HG03469 (cell line): ENCODE results near the gene INMT.

Experiments
- ATAC-seq: cut with Tn5 transposase; IDR thresholded peaks from one replicate; pipeline ENCODE4 v1.9.1; 2021; ENCODE audit warnings: mild to moderate bottlenecking, moderate library complexity, moderate number of reproducible peaks; ENCODE audit not compliant: unreplicated experiment

Gene INMT

GRCh38 chr7:30779574-30779973 lies 27.6 kb downstream of the INMT start:
- ATAC-seq, result no peak

GRCh38 chr7:30780941-30781340 lies 29.0 kb downstream of the INMT start:
- ATAC-seq, result no peak

- ATAC-seq, result no peak
Measured at GRCh38 chr7:30782690-30783089, 30.8 kb downstream of the INMT start.

GRCh38 chr7:30785786-30786185 lies 33.9 kb downstream of the INMT start:
- ATAC-seq, result no peak

- no peak for ATAC-seq
Measured at GRCh38 chr7:30787486-30787885, 35.6 kb downstream of the INMT start.

- no peak for ATAC-seq
Measured at GRCh38 chr7:30788640-30789333, 36.9 kb downstream of the INMT start.

- ATAC-seq, result no peak
Measured at GRCh38 chr7:30789334-30789711, 37.4 kb downstream of the INMT start.

- no peak for ATAC-seq
Measured at GRCh38 chr7:30790356-30790755, 38.4 kb downstream of the INMT start.

GRCh38 chr7:30791114-30791513 lies 39.2 kb downstream of the INMT start:
- no peak for ATAC-seq

GRCh38 chr7:30795161-30795948 lies 43.4 kb downstream of the INMT start:
- no peak for ATAC-seq

- ATAC-seq, result no peak
Measured at GRCh38 chr7:30796105-30796869, 44.4 kb downstream of the INMT start.

- no peak for ATAC-seq
Measured at GRCh38 chr7:30797176-30798040, 45.5 kb downstream of the INMT start.

- peak; percentile 72 for ATAC-seq
Measured at GRCh38 chr7:30799206-30799975, 47.5 kb downstream of the INMT start.

- ATAC-seq, result no peak
Measured at GRCh38 chr7:30799976-30800661, 48.2 kb downstream of the INMT start.

- ATAC-seq, result no peak
Measured at GRCh38 chr7:30800785-30801252, 48.9 kb downstream of the INMT start.

GRCh38 chr7:30802812-30803211 lies 50.9 kb downstream of the INMT start:
- ATAC-seq, result no peak

GRCh38 chr7:30804078-30804661 lies 52.2 kb downstream of the INMT start:
- ATAC-seq, result no peak

GRCh38 chr7:30805081-30805691 lies 53.3 kb downstream of the INMT start:
- no peak for ATAC-seq
